Body of pancreas (tissue), 4 donors: ENCODE data around the gene PARL. TPM values are rescaled to one million over a fixed set of nuclear protein-coding genes. Genes with fewer than 3 reads are reported as not detected.
"Not testable (repeated sequence)": the region's sequence is repeated elsewhere in the genome, so short reads cannot be mapped to it uniquely, and the experiment has no call there.

Source experiments
- ATAC-seq: fragments of 150-250 bp; one replicate; pipeline ENCODE4 v1.9.1; 2016
- DNase-seq, 4 donors: peaks; one replicate each; pipeline ENCODE4 v3.0.0-alpha.2; 2019
- H3K27ac ChIP-seq, 4 donors: fragments of 200-600 bp; sonication (generic); 1 replicate in 3 of 4; 2 replicates in 1 of 4; pipeline versions ENCODE4 v1.5.1 to v1.6.1; 2016 to 2019; ENCODE audit warnings: mild to moderate bottlenecking in 1 of 4, mixed read lengths in 1 of 4, moderate library complexity in 1 of 4
- H3K27me3 ChIP-seq, 2 donors: fragments of 200-600 bp; sonication (generic); one replicate each; pipeline ENCODE4 v1.6.0; 2016; ENCODE audit warnings: mild to moderate bottlenecking in 1 of 2
- H3K36me3 ChIP-seq, 2 donors: fragments of 200-600 bp; sonication (generic); replicated peaks in 1 of 2; 2 replicates each; pipeline ENCODE4 v1.5.1; 2016; ENCODE audit warnings: low read depth in 2 of 2; ENCODE audit not compliant: insufficient read depth in 1 of 2
- H3K4me1 ChIP-seq: fragments of 200-600 bp; sonication (generic); one replicate; pipeline ENCODE4 v1.6.0; 2016
- H3K4me3 ChIP-seq, 2 donors: fragments of 200-600 bp; sonication (generic); 1 replicate in 1 of 2; 2 replicates in 1 of 2; pipeline ENCODE4 v1.5.1; 2016 to 2019
- H3K9me3 ChIP-seq, 3 donors: fragments of 200-600 bp; sonication (generic); 1 replicate in 2 of 3; 2 replicates in 1 of 3; pipeline ENCODE4 v1.5.1; 2016
- POLR2A ChIP-seq, 3 donors: fragments of 450-650 bp; IDR thresholded peaks; one replicate each; pipeline ENCODE4 v1.6.1; 2016; ENCODE audit warnings: antibody characterized with exemption in 3 of 3, mild to moderate bottlenecking in 2 of 3
- WGBS, 2 donors: methylation state at CpG; one replicate each; pipeline ENCODE4 v1.1.5; 2017; 5-methylcytosine and 5-hydroxymethylcytosine counted together
- intact Hi-C: fragments of 100-400 bp; cut with DNase I; formaldehyde crosslinking; loops from one replicate; pipeline ENCODE4 v1.15.1; 2023
- total RNA-seq, 2 donors: library from RNA; depleted of rRNA; stranded (reverse); fragments of >200 nt; gene quantifications; one replicate each; pipeline ENCODE4 v1.1.0, GENCODE V29; 2016
- TF ChIP-seq, protein P1 (sequence below), 7 experiments: fragments of 450-650 bp in 4 of 7; fragments of 200-600 bp in 3 of 7; sonication (generic) in 3 of 7; IDR thresholded peaks; one replicate each; pipeline ENCODE4 v1.5.1; 2016 to 2019; ENCODE audit warnings: antibody characterized with exemption in 7 of 7

PARL gene
- total RNA-seq, 2 donors from 2014 or later = 25.4 to 34.6 TPM

DNA sequence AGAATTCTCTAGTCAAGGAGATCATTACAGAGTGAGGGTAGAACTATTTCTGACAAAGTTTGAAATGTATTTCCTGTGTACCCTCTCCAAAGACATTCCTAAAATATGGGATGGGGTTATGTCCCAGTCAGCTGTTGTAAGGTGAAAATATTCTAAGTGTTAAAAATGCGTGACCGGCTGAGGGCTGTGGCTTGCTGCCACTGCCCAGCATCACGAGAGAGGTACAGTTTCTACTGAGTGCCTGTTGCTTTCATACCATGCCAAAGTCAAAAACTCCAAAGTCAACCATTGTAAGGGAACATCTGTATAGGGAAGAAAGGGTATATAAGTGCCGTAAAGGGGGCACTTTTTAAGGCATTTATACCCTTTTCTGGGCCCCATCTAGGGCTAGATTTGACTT lies 90.2 kb downstream of the PARL start:
- intact Hi-C loops = no loop called here

DNA sequence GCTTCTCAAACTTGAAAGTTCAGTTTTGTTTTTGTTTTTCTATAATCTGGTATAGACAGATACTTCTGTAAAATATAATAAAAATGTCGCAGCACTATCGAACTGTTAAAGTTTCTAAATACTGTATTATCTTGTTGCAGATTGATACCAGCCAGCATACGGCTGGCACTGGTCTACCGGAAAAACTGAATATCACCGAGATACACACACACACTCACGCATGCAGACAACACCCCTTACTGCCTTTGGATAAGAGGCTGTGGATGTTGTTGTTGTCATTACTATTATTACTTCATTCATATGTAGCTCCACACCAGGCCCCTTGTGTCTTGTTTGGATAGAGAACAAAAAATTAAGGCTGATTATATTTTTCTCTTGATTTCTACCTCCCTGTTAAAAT lies 91.7 kb downstream of the PARL start:
- intact Hi-C loops = no loop called here
- 56 to 60% methylated on average over 6 of the region's 6 CpGs for WGBS, 2 donors
- TF ChIP-seq, protein P1, sequence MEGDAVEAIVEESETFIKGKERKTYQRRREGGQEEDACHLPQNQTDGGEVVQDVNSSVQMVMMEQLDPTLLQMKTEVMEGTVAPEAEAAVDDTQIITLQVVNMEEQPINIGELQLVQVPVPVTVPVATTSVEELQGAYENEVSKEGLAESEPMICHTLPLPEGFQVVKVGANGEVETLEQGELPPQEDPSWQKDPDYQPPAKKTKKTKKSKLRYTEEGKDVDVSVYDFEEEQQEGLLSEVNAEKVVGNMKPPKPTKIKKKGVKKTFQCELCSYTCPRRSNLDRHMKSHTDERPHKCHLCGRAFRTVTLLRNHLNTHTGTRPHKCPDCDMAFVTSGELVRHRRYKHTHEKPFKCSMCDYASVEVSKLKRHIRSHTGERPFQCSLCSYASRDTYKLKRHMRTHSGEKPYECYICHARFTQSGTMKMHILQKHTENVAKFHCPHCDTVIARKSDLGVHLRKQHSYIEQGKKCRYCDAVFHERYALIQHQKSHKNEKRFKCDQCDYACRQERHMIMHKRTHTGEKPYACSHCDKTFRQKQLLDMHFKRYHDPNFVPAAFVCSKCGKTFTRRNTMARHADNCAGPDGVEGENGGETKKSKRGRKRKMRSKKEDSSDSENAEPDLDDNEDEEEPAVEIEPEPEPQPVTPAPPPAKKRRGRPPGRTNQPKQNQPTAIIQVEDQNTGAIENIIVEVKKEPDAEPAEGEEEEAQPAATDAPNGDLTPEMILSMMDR (IDR thresholded peaks at IDR 0.05) = no peak
- no peak for TF ChIP-seq POLR2A (IDR thresholded peaks at IDR 0.05)
- Histone ChIP-seq H3K36me3 (peaks cover 0 to 7% of the 10 kb centered on the region in 2 donors), H3K9me3 (no peaks in the 10 kb centered on the region), H3K27me3 (no peaks in the 10 kb centered on the region), H3K27ac (no peak overlapping the region), H3K4me3 (no peak overlapping the region), H3K4me1 (no peaks in the 10 kb centered on the region)
- no peak for DNase-seq
- ATAC-seq = no peak

More for the DNA sequence above, 90.2 kb downstream of the PARL start:
- ATAC-seq = no peak
- no peaks in the 10 kb centered on the region for H3K27me3 ChIP-seq
- H3K27ac ChIP-seq = no peak overlapping the region
- H3K4me3 ChIP-seq = no peak overlapping the region
- H3K9me3 ChIP-seq = no peaks in the 10 kb centered on the region
- H3K4me1 ChIP-seq = no peaks in the 10 kb centered on the region
- DNase-seq = no peak
- TF ChIP-seq POLR2A (IDR thresholded peaks at IDR 0.05) = no peak
- TF ChIP-seq, protein P1 (IDR thresholded peaks at IDR 0.05) = no peak
- 93 to 96% methylated on average over 4 of the region's 4 CpGs for WGBS, 2 donors
- peaks cover 0 to 7% of the 10 kb centered on the region in 2 donors for H3K36me3 ChIP-seq

DNA sequence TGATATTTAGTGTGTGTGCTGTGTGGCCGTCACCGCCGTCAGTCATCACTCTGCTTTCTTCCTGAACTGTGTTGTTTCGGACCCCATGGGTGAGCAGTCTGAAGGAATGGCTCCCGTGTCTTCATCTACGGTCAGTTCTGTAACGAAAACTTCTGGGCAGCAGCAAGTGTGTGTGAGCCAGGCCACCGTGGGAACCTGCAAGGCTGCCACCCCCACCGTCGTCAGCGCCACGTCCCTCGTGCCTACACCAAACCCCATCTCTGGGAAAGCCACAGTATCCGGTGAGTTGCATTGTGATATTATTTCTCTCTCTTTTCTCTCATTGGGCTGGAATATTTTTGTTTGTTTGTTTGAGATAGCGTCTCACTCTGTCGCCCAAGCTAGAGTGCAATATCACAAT lies 94.0 kb downstream of the PARL start:
- DNase-seq (no peak), ATAC-seq (no peak)
- Histone ChIP-seq H3K27me3 (no peaks in the 10 kb centered on the region), H3K9me3 (no peaks in the 10 kb centered on the region), H3K4me3 (no peak overlapping the region), H3K36me3 (peaks cover 8 to 14% of the 10 kb centered on the region in 2 donors), H3K4me1 (no peaks in the 10 kb centered on the region), H3K27ac (no peak overlapping the region)
- WGBS, 2 donors = 92% methylated on average over 16 of the region's 16 CpGs
- intact Hi-C loops = no loop called here
- TF ChIP-seq, protein P1 (IDR thresholded peaks at IDR 0.05) = no peak
- TF ChIP-seq POLR2A (IDR thresholded peaks at IDR 0.05) = no peak

DNA sequence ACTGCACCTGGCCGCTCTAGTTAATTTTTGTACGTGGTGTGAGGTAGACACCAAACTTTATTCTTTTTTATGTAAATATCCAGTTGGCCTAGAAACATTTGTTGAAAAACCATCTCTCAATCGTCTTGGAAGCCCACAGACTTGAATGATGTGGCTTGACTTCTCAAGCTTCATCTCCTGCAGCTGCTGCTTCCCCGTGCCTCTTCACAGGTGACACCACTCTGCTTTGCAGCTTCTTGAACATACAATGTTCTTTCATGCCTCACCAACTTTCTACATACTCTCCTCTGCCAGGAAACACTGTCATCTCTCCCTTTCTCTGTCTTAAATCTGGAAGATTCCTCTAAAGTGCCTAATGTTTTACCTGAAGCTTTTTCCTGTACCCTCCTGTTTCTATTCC lies 94.9 kb downstream of the PARL start:
- intact Hi-C loops = no loop called here
- peaks cover 8 to 14% of the 10 kb centered on the region in 2 donors for H3K36me3 ChIP-seq

DNA sequence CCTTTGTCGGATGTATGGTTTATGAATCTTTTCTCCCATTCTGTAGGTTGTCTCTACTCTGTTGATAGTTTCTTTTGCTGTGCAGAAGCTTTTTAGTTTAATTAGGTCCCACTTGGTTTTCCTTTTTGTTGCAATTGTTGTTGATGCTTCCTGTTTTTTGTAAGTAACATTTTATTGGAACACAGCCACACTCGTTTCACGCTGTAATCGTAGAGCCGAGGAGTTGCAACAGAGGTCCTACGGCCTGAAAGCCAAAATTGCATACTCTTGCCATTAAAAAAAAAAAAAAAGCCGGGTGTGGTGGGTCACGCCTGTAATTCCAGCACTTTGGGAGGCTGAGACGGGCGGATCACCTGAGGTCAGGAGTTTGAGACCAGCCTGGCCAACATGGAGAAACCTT lies 100.2 kb downstream of the PARL start:
- H3K27me3 ChIP-seq, H3K4me1 ChIP-seq, intact Hi-C loops, H3K36me3 ChIP-seq, H3K4me3 ChIP-seq, H3K27ac ChIP-seq, H3K9me3 ChIP-seq, ATAC-seq, DNase-seq: not testable (repeated sequence)
- WGBS, 2 donors = 80 to 96% methylated on average over 10 of the region's 10 CpGs

More for the DNA sequence above, 94.9 kb downstream of the PARL start:
- TF ChIP-seq POLR2A (IDR thresholded peaks at IDR 0.05) = no peak
- TF ChIP-seq, protein P1 (IDR thresholded peaks at IDR 0.05) = no peak
- ATAC-seq (no peak), DNase-seq (no peak)
- Histone ChIP-seq H3K27ac (no peak overlapping the region), H3K4me3 (no peak overlapping the region), H3K9me3 (no peaks in the 10 kb centered on the region), H3K27me3 (no peaks in the 10 kb centered on the region), H3K4me1 (no peaks in the 10 kb centered on the region)
- 87 to 90% methylated on average over 4 of the region's 4 CpGs for WGBS, 2 donors
